Measurements from ENCODE around the gene WWOX.

Gene WWOX

DNA sequence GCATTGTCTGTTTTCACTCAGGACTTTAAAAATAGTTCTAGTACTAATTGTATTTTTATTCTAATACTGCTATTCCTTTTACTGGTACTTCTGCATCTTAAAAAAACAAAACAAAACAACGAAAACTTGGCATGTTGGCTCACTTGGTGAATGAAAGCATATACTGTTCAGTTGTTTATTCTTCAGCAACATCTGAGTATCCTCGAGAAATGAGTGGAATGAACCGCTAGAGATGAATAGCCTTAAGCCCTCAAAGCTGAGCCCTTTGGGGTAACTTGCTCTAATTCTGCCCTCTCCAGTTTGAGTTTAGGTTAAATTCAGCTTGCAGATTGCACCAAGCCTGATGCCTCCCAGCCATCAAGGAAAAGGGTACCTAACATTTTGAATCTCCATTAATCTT, 126.5 kb downstream of the WWOX start:
- Histone ChIP-seq H3K4me3 (no peak overlapping the region), H3K27ac (no peak overlapping the region)
- DNase-seq (ENCODE audit: low spot score), result no peak
- TF ChIP-seq, protein P1, sequence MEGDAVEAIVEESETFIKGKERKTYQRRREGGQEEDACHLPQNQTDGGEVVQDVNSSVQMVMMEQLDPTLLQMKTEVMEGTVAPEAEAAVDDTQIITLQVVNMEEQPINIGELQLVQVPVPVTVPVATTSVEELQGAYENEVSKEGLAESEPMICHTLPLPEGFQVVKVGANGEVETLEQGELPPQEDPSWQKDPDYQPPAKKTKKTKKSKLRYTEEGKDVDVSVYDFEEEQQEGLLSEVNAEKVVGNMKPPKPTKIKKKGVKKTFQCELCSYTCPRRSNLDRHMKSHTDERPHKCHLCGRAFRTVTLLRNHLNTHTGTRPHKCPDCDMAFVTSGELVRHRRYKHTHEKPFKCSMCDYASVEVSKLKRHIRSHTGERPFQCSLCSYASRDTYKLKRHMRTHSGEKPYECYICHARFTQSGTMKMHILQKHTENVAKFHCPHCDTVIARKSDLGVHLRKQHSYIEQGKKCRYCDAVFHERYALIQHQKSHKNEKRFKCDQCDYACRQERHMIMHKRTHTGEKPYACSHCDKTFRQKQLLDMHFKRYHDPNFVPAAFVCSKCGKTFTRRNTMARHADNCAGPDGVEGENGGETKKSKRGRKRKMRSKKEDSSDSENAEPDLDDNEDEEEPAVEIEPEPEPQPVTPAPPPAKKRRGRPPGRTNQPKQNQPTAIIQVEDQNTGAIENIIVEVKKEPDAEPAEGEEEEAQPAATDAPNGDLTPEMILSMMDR (IDR thresholded peaks at IDR 0.05), result no peak

DNA sequence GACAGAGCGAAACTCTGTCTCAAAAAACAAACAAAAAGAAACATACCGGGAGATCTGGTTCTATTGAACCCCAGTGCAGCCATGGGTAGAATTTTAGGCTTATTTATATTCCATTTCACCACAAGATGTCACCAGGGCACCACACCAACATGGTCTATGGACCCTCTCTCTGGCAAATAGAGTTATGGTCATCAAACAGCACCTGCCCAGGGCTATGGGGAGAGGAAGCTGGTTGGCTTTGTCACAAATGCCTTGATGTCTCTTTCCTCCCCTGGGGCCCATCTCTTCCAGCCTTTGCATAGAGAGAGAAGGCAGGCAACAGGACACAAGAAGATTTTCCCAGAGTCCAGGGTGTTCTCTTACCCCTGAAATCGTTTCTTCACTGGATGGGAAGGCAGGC, 128.4 kb downstream of the WWOX start:
- Histone ChIP-seq H3K4me3 (no peak overlapping the region), H3K27ac (no peak overlapping the region)
- TF ChIP-seq, protein P1 (IDR thresholded peaks at IDR 0.05), result no peak
- DNase-seq (ENCODE audit: low spot score), result no peak

DNA sequence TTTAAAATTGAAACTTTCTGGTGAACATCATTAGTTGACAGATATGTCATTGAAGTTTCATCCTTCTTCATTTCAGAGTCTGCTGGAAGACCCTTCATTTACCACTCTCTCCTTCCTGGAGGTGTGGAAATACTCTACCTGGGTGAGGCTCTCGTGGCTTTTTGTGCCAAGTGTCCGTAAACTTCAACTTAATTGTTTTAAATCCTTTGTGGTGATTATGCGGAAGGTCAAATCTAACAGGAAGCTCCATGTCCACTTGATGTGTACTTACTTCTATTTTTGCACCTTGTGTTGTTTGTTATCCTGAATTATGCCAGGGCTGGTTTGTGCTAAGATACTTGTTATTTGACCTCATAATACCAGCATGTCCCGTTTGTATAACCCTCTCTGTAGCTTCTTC, 129.2 kb downstream of the WWOX start:
- TF ChIP-seq, protein P1 (IDR thresholded peaks at IDR 0.05), result no peak

DNA sequence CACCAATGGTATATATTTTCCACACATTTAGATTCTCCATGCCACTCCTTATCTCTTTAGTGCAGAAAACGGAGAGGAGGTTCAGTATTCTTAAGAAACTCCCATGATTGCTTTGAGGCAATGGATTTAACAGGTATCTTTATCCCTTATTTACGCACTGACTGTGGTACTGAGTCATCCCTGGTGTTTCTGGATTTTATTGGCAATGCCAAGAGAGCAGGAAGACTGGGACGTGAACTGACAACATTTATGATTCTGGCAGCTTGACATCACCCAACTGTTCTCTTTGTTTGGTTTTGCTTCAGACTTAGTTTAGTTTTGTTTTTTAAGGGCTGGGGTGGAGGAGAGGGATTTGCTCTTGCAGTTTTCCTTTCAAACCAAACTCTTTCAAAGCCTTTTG, 131.4 kb downstream of the WWOX start:
- DNase-seq (ENCODE audit: low spot score), result no peak
- H3K4me3 ChIP-seq, result no peak overlapping the region
- no peak overlapping the region for H3K27ac ChIP-seq
- TF ChIP-seq, protein P1 (IDR thresholded peaks at IDR 0.05), result no peak

More for the DNA sequence above, 129.2 kb downstream of the WWOX start:
- DNase-seq (ENCODE audit: low spot score), result no peak
- Histone ChIP-seq H3K27ac (no peak overlapping the region), H3K4me3 (no peak overlapping the region)

DNA sequence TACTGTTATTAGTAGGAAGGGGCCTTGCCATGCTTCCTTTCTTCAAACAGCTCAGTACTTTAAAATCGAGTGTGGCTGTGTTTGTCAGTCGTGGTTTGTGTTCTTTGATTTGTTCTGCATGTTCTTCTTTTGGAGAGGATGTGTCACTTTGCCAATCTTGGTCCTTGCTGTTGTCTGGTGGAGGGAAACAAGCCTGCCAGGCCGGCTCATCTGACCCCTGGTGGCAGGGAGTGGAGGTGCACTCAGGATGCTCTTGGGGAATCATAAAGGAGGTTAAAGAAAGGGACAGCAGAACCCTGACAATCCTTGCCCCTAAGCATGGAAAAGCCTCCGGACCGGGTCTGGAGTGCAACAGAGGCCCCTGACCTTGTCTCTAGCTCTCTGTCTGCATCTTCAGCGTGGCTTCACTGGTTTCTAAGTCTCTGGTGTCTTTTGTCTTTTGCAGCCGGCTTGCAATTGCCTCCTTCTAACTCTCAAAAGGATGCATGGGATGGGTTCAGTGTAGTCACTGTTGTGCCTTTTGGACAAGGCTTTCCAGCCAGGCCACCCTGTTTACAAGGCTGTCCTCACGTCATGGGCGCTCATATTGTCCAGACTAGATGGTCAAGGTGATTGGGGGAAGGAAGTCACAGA, 135.8 kb downstream of the WWOX start:
- TF ChIP-seq, protein P1 (IDR thresholded peaks at IDR 0.05), result peak; percentile 93
- DNase-seq (ENCODE audit: low spot score), result peak; percentile 70
- Histone ChIP-seq H3K4me3 (no peak overlapping the region), H3K27ac (no peak overlapping the region)

DNA sequence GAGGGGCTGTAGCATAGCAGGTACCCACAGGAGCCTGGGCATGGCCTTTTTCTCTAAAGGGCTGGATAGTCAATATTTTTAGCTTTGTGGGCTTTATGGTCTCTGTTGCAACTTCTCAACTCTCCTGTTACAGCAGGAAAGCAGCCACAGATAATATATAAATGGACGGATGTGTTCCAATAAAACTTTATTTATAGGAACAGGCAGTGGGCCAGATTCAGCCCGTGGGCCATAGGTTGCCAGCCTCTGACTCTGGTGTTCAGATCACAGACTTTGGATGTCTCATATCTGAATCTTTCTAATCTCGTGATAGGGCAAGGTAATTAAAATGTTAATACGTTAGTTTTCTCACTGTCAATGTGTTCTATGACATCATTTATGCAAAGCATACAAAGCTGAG, 136.4 kb downstream of the WWOX start:
- Histone ChIP-seq H3K4me3 (no peak overlapping the region), H3K27ac (no peak overlapping the region)
- no peak for DNase-seq (ENCODE audit: low spot score)
- TF ChIP-seq, protein P1 (IDR thresholded peaks at IDR 0.05), result no peak

DNA sequence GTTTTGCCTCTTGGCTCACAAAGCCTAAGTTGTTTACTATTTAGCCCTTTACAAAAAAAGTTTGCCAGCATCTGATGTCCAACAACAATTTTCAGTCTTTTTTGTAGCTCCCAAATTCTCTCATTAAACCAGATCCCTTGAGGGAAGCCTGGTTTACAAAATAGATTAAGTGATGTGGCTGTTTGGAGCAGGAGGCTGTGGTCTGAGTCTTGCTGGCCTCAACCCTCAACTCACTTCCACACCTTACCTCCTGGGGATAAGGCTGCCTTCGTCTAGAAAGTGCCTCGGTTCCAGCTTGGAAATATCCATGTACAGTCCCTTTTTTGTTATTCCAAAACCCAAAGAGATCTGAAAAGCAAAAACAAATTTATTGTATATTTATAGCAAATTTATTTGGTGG, 138.4 kb downstream of the WWOX start:
- DNase-seq (ENCODE audit: low spot score), result no peak
- TF ChIP-seq, protein P1 (IDR thresholded peaks at IDR 0.05), result no peak
- Histone ChIP-seq H3K4me3 (no peak overlapping the region), H3K27ac (no peak overlapping the region)

Data from coronary artery (tissue), 2 donors.